ENCODE data around the gene LDLRAD1.

DNA sequence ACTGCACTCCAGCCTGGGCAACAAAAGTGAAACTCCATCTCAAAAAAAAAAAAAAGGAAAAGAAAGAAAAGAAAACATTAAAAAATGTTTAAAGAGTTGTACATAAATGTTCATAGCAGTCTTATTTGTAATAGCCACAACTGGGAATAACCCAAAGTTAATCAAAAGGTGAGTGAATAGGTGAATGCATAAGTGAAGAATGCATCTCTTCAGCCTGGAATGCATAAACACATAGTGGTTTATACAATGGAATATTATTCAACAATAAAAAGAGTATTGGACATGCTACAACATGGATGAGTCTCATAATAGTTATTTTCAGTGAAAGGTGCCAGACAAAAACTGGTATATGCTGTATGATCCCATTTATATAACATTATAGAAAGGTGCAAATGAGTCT, 18.1 kb downstream of the LDLRAD1 start:
- TF ChIP-seq, protein P1, sequence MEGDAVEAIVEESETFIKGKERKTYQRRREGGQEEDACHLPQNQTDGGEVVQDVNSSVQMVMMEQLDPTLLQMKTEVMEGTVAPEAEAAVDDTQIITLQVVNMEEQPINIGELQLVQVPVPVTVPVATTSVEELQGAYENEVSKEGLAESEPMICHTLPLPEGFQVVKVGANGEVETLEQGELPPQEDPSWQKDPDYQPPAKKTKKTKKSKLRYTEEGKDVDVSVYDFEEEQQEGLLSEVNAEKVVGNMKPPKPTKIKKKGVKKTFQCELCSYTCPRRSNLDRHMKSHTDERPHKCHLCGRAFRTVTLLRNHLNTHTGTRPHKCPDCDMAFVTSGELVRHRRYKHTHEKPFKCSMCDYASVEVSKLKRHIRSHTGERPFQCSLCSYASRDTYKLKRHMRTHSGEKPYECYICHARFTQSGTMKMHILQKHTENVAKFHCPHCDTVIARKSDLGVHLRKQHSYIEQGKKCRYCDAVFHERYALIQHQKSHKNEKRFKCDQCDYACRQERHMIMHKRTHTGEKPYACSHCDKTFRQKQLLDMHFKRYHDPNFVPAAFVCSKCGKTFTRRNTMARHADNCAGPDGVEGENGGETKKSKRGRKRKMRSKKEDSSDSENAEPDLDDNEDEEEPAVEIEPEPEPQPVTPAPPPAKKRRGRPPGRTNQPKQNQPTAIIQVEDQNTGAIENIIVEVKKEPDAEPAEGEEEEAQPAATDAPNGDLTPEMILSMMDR (conservative IDR thresholded peaks at IDR 0.05; ENCODE audit: low read length), result no peak
- no peak for TF ChIP-seq EZH2phosphoT487 (IDR thresholded peaks at IDR 0.05; ENCODE audit: borderline replicate concordance)
